ENCODE measurements around the gene ADGRB3.

GRCh38 chr6:69179681-69180080 lies 544.6 kb downstream of the ADGRB3 start:
- TF ChIP-seq CTCF (IDR thresholded peaks at IDR 0.05) = no peak
- no peak for TF ChIP-seq EZH2 (IDR thresholded peaks at IDR 0.05; ENCODE audit: borderline replicate concordance, insufficient read depth, low read depth, low read length, poor library complexity, severe bottlenecking)
